Hematopoietic multipotent progenitor cell treated with erythropoietin and hydrocortisone succinate and interleukin-3 and kit ligand, for 8 days (in vitro differentiated cells): ENCODE data around the gene FAM50B.
"Not testable (repeated sequence)": the region's sequence is repeated elsewhere in the genome, so short reads cannot be mapped to it uniquely, and the experiment has no call there.

ENCODE experiments used
- DNase-seq: peaks from one replicate; pipeline ENCODE4 v3.0.0-alpha.2; 2015

FAM50B gene

DNA sequence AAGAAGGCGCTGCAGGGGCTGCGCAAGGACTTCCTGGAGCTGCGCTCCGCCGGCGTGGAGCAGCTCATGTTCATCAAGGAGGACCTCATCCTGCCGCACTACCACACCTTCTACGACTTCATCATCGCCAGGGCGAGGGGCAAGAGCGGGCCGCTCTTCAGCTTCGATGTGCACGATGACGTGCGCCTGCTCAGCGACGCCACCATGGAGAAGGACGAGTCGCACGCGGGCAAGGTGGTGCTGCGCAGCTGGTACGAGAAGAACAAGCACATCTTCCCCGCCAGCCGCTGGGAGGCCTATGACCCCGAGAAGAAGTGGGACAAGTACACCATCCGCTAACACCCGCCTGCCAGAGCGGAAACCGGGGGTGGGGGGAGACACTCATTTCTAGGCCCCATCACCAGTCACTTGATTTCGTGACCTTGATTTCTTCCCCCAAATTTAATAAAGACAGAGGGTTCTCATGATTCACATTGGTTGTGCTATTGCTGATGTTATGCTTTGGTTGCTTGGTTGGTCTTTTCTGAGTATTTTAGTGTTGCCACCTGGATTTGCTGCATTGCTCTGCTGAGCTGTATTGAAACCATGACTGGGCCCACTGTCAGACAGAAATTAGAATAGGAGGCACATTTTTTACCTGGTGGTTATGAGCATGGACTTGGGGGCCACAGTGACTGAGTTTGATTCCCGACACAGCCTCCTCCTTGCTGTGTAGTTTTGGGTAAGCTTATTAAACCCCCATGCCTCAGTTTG, 1.5 kb downstream of the FAM50B start:
- no peak for DNase-seq

DNA sequence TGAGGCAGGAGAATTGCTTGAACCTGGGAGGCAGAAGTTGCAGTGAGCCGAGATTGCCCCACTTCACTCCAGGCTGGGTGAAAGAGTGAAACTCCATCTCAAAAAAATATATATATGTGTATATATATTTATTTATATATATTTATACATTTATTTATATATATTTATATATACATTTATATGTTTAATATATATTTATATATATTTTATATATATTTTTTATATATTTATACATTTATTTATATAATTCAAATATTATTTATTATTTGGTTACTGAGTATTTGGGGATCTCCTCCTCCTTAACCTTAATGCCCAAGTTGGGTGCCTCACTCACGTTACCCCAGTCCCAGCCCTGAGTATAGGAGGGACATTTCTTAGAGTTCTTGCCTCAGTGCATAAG, 2.7 kb downstream of the FAM50B start:
- no peak for DNase-seq

DNA sequence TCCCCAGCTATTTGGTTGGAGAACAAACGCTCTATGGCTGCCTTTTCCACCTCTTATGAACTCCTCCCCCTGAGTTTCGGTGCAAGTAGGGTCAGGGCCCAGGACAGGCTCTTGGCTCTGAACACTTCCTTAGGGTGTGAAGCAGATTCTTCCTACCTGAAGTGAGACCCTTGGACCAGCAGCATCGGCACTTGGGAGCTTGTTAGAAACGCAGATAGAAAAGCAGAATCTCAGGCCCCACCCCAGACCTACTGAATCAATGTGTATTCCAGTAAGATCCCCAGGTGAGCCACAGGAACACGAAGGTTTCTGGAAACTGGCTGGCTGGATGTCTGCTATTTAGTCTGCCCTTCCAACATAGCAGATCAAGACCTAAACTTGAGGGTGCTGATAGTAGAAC, 3.2 kb downstream of the FAM50B start:
- no peak for DNase-seq

DNA sequence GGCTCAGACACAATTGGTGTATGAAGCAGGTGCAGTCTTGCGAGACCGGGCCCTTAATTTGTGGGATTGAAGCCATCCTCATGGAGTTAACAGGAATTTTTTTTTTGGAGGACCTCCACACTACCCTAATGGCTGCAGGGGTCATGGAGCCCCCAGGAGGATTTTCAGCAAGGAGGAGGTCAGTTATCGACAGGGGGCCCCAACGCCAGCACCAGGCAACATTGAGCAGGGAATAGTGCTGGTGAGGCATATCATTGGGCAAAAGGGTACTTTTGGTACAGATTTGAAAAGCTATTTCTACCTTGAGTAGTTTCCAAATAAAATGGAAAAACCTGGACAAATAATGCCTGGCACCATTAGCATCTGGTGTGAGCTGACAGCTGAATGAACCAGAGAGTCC, 6.7 kb downstream of the FAM50B start:
- no peak for DNase-seq

DNA sequence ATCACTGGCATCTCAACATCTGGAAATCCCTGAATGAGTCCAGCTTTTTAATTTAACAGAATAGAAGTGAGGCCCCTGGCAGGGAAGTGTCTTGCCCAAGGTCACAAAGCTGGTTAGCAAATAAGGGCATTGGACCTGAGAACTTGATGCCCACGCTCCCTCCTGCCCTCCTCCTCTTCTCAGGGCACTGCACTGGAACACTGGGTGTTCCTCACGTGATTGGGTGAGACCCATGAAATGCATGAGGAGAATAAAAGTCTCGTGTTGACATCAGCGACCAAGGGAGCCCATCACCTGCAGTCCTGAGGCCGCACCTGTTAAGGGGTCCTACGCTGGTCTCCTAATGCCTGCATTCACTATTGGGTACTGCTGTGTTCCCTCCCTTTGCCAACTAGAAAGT, 7.4 kb downstream of the FAM50B start:
- DNase-seq, result no peak

DNA sequence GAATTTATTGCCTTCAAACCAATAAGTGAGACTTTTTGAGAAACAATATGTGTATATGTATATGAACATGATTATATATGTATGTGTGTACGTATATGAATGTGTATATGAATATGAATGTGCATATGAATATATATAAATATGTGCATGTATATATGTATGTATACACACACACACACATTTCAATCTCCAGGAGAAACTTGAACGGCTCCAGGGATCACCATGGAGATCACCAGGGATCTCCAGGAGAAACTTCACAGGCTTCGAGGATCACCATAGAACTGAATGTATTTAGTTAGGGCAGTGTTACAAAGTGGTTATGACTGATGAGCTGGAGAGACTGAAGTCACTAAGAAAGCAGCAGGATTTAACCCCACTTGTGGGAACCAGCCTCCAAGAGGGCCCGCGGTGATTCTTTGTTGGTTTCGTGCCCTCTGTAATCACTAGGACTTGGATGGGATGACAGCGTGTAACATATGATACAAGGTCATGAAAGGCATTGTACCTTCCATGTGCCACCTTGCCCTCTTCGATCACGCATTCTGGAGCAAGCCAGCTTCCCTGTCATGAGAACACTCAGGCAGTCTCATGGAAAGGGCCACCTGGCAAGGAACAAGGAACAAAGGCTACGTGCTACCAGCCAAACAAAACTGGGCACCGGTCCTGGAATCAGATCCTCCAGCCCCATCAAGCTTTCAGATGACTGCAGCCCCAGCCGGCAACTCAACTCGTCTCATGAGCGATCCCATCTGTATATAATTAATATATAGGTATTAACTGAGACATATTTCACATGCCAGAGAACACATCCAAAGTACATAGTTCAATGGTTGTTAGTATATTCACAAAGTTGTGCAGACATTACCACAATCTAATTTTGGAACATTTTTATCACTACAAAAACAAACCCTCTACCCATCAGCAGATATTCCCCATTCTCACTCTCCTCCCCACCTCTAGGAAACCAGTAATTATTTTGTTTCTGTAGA, 8.6 kb downstream of the FAM50B start:
- no peak for DNase-seq

DNA sequence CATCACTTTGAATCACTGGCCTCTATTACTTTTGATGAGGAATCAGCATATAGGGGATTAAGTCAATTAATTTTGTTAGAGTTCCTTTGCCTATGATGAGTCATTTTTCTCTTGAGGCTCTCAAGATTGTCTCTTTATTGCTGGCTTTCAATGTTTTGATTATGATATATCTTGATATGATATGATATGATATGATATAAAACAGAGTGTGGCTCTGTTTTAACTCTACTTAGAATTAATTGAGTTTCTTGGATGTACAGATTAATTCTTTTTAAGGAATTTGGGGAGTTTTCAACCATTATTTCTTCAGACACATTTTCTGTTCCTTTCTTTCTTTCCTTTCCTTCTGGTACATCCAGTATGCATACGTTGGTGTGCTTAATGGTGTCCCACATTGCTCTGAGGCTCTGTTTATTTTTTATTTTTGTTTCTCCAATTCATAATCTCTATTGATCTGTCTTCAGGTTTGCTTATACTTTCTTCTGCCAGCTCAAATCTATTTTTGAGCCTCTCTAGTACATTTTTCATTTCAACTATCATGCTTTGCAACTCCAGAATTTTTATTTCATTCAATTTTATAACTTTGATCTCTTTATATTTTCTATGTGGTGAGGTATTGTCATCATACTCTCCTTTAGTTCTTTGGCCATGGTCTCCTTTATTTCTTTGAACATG, 10.8 kb downstream of the FAM50B start:
- no peak for DNase-seq

DNA sequence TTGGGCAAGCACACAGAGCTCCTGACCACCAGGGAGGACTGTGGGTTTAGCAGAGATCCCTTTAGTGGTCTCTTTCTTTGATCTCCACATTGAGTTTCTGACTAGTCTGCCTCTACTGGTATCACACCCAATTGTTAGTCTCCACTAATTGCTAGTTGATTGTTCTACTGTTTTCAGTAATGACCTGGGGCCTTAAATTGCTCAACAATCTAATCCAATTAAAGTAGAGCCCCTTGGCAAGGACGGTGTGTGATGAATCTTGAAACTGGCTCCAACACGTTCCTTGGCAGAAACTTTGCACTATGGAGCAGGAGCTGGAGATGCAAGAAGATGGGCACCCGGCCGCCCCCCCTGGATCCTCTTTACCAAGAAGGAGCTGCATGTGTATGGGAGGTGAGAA, 12.3 kb downstream of the FAM50B start:
- no peak for DNase-seq

DNA sequence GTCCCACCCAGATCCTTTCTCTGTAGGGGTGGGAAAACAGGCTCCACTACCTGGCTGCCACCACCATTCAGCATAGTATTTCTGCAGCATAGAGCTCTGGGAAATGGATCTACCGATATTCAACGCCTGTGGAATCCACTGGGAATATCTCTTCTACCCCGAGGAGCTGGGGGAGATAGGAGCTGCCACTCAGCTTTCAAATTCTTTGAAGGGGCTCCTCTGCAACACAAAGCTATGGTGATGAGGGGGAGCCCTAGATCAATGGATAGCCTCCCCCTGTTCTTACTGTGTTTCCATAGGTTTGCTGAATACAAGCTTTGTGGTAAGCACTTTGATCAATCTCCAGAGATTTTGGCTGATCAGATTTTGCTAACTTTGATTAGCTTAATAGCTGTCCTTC, 12.9 kb downstream of the FAM50B start:
- no peak for DNase-seq

DNA sequence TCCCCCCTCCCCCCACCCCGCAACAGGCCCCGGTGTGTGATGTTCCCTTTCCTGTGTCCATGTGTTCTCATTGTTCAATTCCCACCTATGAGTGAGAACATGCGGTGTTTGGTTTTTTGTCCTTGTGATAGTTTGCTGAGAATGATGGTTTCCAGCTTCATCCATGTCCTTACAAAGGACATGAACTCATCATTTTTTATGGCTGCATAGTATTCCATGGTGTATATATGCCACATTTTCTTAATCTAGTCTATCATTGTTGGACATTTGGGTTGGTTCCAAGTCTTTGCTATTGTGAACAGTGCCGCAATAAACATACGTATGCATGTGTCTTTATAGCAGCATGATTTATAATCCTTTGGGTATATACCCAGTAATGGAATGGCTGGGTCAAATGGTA, 14.1 kb downstream of the FAM50B start:
- not testable (repeated sequence) for DNase-seq

DNA sequence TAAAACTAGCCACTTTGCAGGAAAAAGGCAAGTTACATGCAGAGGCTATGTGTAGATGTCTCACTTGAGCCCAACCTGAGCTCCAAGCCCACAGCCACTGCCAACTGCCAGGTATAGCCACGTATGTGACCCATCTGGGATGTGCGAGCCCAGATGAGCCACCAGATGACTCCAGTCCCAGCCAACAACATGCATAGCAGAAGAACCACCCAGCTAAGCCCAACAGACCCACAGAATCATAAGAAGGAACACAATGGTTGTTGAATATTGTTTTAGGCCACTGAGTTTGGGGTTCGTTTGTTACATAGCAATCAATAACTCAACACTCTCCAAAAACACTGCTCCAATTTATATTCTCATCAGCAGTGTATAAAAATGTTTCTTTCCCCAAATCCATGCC, 16.3 kb downstream of the FAM50B start:
- DNase-seq, result no peak

DNA sequence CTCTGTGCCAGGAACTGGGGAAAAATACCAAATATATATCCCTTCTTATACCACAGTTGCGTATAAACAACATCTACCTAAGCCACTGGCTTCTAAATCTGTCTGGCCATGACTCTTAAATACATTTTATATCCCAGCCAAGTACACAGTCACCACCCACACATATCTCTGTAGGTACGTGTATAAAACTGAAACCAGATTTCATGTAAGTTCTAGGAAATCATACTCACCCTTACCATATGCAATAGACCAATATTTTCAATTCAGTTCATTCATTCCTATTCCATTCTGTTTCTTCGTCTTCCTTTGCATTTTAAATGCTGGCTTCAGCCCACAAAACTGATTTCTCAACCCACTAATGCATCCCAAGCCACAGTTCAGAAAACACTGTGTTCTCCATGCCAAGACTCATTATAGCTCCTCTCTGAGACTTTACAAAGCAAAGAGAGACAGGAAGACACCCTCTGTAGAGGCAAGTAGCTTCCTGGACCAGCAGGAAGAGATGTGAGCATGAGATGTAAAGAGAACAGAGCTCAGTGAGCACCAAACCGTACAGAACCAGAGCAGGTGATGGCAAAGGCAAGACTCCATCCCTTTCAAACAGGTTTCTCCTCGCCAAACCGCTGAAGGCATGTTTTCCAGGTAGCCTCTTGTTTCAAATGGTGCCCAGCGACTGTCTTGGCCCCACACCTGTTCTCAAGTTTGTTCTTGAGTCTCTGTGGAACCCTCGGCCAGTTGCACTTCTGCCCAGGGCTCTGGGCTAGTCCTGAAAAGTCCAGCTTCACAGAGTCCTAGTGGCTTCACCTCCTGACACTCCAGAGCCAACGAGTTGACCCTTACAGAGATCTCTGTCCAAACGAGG, 18.7 kb downstream of the FAM50B start:
- no peak for DNase-seq

DNA sequence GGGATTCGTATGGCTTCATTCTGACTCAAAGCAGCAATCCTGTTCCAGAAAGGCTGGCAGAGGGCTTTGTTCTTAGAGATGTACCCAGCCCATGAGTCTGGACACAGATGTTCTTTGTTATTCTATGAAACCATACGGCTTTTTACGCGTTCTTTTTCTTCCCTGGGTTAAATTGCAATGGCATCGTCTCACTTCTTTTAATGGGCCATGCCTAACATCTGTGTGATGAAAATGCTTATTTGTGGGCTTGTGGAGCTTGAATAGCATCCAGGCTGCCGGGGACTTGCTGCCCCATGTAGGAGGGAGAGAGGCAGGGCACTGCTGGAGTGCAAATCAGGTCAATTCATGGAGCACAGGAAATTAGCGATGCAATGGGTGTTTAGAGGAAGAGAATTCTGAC, 19.4 kb downstream of the FAM50B start:
- no peak for DNase-seq

DNA sequence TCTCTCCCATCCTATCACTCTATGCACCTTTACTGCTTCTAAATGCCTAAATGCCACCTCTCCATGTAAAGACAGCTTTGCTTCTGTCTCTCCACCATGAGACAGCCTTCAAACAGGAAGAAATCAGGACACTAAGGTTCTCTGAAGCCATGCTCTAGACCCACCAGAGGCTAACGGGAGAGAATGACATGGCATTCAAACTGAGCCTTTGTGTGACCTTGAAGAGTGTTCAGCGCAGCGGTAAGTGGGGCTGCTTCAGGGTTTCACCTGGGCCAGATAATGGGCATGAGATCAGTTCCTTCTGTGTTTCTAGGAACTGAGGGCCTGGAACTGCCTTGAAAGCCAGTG, 20.1 kb downstream of the FAM50B start:
- no peak for DNase-seq

DNA sequence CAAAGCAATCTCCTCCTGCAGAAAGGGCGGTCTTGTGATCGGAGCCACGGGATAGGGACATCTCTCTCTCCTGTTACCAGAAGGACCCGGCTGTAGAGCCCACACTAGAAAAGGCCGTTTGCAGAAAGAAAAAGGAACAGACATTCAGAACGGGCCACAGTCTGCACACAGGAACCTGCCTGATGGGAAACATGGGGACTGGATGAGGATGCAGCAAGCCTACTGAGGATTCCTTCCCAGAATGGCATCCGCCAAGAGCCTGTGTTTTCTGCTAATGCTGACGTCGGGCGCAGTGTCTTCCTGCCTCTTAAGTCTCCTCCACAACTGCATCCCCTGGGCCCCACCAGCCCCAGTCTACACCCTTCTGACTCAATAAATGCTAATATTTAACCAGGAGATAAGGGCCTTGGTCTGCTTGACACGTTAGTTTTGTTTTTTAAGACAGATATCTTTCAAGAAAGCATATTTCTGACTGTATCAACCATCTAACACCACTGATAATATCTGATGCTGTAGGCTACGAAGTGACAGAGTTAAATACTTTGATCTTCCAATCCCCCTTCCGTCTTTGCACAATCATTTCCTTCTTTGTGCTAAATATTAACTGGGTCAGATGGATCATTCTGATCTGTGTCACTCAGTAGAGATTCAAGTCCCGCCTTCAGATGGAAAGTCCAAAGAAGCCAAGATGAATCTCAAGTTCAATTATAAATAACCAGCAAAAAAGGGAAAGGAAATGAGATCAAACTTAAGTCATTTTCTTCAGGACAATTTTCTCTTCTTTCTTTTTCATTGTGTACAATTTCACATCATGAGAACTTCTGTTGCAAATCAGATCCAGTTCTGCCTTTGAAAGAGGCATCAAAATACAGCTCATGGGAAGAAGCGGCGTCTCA, 20.7 kb downstream of the FAM50B start:
- DNase-seq, result no peak

DNA sequence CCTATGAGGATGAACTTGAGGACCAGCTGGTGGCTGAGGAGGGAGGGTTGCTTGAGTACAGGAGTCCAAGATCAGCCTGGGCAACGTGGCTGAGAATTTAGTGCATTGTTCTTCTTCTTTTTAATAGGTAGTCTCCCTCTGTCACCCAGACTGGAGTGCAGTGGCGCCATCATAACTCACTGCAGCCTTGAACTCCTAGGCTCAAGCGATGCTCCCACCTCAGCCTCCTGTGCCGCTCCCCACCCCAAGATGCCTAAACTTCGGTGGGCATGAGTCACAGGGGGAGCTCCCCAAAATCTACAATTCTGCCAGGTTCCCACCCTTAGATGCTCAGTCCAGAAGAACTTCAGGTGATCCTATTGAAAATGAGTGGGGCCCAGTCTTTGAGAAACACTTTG, 21.4 kb downstream of the FAM50B start:
- DNase-seq, result no peak

DNA sequence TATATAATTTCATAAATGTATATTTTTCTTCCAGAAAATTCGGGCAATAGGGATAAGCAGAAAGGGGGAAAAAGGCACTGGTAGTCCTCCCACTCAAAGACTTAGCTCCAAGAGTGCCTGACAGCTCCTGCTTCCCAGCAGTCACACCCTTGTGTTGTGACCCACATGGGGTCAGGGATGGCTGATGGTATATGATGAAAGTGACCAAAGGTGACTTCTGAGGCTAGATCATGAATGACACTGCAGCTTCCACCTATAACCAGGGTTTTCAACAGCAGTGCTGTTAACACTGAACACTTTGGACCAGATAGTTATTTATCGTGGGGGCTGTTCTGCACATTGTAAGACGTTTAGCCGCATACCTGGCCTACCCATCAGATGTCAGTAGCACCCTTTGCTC, 22.3 kb downstream of the FAM50B start:
- DNase-seq, result no peak

DNA sequence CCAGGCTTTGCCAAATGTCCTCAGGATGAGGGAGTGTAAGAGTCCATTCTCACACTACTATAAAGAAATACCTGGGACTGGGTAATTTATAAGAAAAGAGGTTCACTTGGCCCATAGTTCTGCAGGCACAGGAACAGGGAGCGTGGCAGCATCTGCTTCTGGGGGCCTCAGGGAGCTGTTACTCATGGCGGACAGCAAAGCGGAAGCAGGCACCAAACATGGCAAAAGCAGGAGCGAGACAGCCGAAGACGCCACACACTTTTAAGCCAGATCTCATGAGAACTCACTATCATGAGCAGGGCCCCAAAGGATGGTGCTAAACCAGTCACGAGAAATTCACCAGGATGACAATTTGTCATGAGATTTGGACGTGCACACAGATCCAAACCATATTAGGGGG, 22.8 kb downstream of the FAM50B start:
- DNase-seq, result no peak

DNA sequence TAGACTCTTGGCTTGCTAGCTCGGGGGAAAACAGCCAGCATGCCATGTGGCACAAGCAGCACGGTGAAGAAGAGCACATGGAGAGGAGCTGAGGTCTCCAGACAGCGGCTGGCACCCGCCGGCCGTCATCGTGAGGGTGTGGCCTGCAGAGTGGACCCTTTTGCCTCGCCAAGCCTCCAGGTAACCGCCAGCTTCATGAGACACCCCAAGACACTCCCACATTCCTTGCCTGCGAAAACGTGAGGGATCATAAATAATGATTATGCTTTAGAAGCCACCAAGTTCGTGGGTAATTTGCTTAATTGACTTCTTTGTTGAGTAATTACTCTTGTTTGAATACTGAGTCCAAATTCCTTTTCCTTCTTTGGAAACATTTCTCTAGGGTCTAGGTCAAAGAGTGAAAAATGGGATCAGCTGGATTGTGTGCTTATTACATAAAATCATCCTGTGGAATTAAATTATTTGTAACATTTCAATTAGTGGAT, 23.2 kb downstream of the FAM50B start:
- no peak for DNase-seq

DNA sequence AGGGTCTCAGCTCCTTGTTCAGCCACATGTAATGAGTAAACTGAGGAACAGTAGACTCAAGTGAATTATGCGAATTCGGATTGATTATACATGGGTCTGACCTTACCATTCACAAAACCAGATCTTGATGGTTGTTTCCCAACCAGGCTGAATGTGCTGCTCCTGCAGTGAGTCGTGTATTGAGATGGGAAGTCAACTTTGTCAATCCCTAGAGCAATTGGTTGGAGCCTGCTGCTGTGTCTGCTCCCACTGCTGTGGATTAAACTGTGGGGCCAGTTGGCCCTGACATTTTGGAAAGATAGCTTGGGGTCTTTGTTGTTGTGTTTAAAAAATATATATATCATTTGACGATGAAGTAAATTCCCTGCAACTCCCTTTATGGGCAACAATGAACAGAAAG, 23.9 kb downstream of the FAM50B start:
- DNase-seq, result no peak

DNA sequence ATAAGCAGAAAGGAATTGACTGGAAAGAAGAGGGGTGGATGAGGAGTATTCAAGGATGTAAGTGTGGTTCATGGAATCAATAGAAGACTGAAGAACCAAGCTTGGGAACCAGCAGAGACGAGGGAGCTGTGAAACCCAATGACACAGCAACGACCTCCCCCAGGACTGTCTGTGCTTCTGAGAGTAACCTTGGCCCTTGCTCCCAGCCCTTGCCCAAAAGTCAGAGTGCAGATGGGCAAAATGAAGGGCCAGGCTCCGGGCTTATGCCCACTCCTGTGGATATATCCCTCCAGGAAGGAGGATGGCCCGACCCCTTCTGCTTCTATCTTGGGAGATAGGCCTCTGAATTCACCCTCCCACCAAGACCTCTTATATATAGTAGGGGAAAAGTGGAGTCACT, 24.9 kb downstream of the FAM50B start:
- no peak for DNase-seq

DNA sequence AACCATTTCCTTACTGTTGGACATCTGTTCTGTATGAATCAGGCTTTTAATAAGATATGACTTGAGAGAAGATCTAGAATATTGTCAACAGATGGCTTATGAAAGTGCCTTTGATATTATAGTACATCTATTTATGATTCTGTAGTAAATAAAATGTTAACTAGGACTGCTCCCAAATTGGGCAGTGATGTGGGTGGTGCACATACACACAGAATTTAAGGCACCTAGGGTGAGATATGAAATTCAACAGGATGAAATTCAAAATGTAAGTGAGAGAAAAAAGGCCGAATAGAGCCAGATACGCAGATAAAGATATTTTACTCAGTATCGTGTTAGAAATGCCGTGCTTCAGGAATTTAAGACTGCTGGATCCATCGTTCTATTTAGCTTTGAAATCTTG, 26.3 kb downstream of the FAM50B start:
- DNase-seq, result no peak
